ENCODE data around the gene EPS8L1.
"Not testable (repeated sequence)": the region's sequence is repeated elsewhere in the genome, so short reads cannot be mapped to it uniquely, and the experiment has no call there.

Gene EPS8L1

GRCh38 chr19:55096061-55096701, 20.5 kb downstream of the EPS8L1 start:
- DNase-seq: no peak

DNA sequence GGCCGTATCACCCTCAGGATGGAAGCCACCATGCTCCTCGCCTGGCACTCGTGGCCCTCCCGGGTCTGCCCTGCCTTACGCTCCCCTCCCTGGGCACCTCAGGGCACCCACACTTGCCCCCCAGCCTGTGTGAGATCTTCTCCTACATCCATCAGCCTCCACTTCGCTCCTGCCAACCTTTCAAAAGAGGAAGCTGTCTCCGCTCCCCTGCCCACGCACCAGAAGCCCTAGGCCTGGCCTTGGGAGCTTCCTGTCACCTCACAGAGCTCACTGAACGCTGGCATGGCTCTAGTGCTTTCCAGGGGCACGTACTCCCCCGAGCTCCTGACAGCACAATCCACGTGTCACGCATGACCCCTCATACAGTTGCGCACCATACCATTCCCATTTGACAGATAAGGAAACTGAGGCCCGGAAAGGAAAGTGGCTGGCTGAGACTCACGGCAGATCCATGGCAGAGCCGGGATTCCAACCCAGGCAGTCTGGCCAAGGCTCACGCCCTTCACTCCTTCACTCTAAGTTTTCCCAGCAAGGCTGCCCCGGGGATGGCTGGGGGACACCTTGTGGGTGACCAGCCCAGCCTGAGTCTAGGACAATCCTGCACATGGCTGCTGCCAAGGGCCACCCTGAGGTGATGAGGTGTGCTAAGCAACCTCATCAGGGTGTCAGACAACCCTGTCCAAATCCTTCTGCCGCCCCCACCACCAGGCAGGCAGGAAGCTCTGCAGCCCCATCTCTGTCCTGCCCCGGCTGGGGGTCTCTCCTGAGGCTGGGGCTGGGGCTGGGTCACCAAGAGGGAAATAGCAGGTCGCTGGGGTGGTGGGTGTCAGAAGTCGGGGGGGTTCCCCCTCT, 22.4 kb downstream of the EPS8L1 start:
- no peak for DNase-seq

- no peak for DNase-seq
Measured at GRCh38 chr19:55098716-55099556, 23.3 kb downstream of the EPS8L1 start.

- no peak for DNase-seq
Measured at GRCh38 chr19:55099557-55100506, 24.2 kb downstream of the EPS8L1 start.

- no peak for DNase-seq
Measured at GRCh38 chr19:55101261-55101660, 25.6 kb downstream of the EPS8L1 start.

- DNase-seq: no peak
Measured at GRCh38 chr19:55103190-55103589, 27.5 kb downstream of the EPS8L1 start.

- no peak for DNase-seq
Measured at GRCh38 chr19:55105237-55105636, 29.6 kb downstream of the EPS8L1 start.

DNA sequence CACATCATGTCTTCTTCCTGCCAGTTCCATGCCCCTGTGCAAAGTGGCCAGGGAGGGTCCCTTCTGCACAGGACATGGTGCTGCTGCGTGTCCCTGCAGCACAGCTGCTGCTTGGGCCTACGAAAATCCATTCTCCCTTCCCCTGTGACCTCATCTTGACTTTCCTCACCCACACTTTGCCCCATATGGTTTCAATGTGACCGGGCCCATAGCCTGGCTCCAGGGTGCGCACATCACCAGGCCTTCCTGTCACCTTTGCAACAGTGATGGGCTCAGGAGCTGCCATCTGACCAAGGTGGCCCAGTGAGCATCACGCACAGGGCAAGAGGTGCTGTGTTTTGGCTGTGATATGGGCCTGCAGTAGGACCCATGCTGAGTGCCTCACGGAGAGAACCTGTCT, 30.9 kb downstream of the EPS8L1 start:
- no peak for DNase-seq

GRCh38 chr19:55107252-55107651, 31.6 kb downstream of the EPS8L1 start:
- DNase-seq: not testable (repeated sequence)

GRCh38 chr19:55109527-55110291, 34.0 kb downstream of the EPS8L1 start:
- no peak for DNase-seq

DNA sequence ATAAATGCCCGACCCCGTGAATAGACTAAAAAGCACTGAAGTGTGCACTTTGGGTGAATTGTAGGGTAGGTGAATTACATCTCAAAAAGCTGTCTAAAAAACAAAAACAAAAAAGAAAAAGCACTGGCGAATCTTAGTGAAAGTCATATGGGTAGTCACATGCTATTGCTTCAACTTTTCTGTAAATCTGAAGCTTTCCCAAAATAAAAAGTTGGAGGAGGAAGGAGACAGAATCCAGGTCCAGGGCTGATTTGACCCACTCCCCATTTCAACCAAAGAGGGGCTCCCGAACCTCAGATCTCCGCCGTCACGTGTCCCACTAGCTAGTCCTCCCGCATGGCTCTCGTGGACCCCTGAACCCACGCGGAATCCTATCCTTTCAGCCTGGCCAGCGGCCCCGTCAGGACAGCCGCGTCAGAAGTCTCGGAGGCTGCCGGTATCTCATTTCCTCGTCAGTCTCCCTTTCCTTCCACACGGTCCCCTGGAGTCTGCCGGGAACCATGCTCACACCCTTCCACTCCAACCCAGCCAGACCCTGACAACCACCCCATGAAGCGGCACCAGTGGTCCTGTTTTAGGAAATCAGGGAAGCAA, 35.7 kb downstream of the EPS8L1 start:
- DNase-seq: no peak

GRCh38 chr19:55112246-55112776, 36.6 kb downstream of the EPS8L1 start:
- DNase-seq: no peak

GRCh38 chr19:55112777-55113569, 37.3 kb downstream of the EPS8L1 start:
- DNase-seq: no peak

DNA sequence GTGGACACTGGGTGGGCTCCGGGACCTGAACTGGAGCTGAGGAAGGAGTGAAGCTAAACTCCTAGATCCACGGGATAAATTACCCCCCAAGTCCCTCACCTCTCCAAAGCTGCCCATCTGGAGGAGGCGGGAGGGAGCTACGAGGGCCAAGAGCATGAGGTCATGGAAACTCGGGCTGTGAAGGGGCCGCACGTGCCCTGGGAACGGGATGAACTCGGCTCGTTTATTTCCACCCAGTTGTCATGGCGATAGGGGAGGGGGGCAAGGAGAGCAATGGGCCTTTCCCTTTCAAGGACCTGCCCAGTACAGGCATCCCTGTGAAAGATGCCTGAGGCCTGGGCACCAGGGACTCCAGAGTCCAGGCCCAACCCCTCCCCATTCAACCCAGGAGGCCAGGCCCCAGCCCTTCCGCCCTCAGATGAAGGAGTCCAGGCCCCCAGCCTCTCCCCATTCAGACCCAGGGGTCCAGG, 37.9 kb downstream of the EPS8L1 start:
- no peak for DNase-seq

GRCh38 chr19:55114566-55115145, 39.0 kb downstream of the EPS8L1 start:
- DNase-seq: no peak

DNA sequence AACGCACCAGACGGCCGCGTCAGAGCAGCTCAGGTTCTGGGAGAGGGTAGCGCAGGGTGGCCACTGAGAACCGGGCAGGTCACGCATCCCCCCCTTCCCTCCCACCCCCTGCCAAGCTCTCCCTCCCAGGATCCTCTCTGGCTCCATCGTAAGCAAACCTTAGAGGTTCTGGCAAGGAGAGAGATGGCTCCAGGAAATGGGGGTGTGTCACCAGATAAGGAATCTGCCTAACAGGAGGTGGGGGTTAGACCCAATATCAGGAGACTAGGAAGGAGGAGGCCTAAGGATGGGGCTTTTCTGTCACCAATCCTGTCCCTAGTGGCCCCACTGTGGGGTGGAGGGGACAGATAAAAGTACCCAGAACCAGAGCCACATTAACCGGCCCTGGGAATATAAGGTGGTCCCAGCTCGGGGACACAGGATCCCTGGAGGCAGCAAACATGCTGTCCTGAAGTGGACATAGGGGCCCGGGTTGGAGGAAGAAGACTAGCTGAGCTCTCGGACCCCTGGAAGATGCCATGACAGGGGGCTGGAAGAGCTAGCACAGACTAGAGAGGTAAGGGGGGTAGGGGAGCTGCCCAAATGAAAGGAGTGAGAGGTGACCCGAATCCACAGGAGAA, 39.9 kb downstream of the EPS8L1 start:
- no peak for DNase-seq

- no peak for DNase-seq
Measured at GRCh38 chr19:55116232-55116858, 40.7 kb downstream of the EPS8L1 start.

GRCh38 chr19:55116859-55117662, 41.4 kb downstream of the EPS8L1 start, which contains the start of gene PPP1R12C:
Gene PPP1R12C (minus strand): TSS chr19:55117637. CDS start chr19:55117543, 94 bp downstream.
- no peak for DNase-seq

Data from NCI-H526 treated with DMSO at 0.1 percent for 48 hours (cell line).